ENCODE data around the gene ERBB4.
"Not testable (repeated sequence)": the region's sequence is repeated elsewhere in the genome, so short reads cannot be mapped to it uniquely, and the experiment has no call there.

ERBB4 gene

DNA sequence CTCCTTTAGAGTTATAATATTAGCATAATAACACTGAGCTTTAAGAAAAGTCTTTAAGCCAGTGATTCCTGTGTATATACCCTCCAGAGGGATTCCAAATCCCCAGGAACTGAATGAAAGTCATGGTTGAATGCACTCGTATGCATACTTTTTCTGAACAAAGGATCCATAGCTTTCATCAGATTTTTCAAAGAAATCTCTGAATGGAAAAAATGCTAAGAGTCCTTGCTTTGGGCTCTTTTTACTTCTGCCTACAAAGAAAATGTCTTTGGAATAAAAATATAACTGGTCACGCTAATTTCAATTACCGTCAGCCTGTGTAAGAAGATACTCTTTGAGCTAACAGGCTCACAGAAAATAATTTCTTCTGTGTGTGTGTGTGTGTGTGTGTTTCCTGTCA is 939.5 kb downstream of the ERBB4 start:
- no peaks in the 10 kb centered on the region for H4K20me1 ChIP-seq (ENCODE audit: insufficient read depth, low read length, poor library complexity, severe bottlenecking)
- no peaks in the 10 kb centered on the region for H3K27me3 ChIP-seq (ENCODE audit: insufficient read depth, low read length, poor library complexity, severe bottlenecking)
- no peak overlapping the region for H3K4me3 ChIP-seq (ENCODE audit: low read length, poor library complexity, severe bottlenecking)
- no peaks in the 10 kb centered on the region for H3K4me1 ChIP-seq (ENCODE audit: insufficient read depth, low read length, poor library complexity, severe bottlenecking)
- no peaks in the 10 kb centered on the region for H3K79me2 ChIP-seq (ENCODE audit: insufficient read depth, low read length)
- TF ChIP-seq EZH2phosphoT487 (IDR thresholded peaks at IDR 0.05; ENCODE audit: borderline replicate concordance) (no peak), CTCF (conservative IDR thresholded peaks at IDR 0.05; ENCODE audit: low read length) (no peak)
- H3F3A ChIP-seq (ENCODE audit: low read depth), result no peaks in the 10 kb centered on the region
- H3K9me3 ChIP-seq (ENCODE audit: insufficient read depth, low read depth, low read length), result no peaks in the 10 kb centered on the region
- H3K9ac ChIP-seq (ENCODE audit: low read depth, low read length, poor library complexity, severe bottlenecking), result no peak overlapping the region
- no peaks in the 10 kb centered on the region for H3K9me2 ChIP-seq (replicated peaks; ENCODE audit: low read depth, low read length)
- H3K4me2 ChIP-seq (ENCODE audit: low read depth, low read length, poor library complexity, severe bottlenecking), result no peak overlapping the region
- no peak overlapping the region for H2AFZ ChIP-seq (ENCODE audit: low read length)
- no peaks in the 10 kb centered on the region for H3K36me3 ChIP-seq (ENCODE audit: insufficient read depth, low read length)

DNA sequence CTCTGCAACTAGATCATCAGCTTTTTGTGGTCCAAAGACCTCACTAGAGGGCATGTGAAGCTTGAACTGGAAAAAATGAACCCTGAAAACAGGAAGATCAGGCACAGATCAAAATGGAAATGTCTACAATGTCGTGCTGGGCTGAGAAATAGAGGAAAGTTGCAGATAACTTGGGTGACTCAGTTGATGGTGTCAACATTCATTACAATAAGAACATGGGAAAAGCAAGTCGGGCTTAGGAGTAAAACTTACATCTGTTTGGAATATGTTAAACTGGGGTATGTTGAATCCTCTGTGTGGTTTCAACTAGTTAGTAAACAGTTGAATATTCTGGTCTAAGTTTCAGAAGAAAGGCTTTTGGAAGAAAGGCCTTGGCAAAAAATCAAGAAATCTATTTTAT is 940.4 kb downstream of the ERBB4 start:
- Histone ChIP-seq H3K4me1 (ENCODE audit: insufficient read depth, low read length, poor library complexity, severe bottlenecking) (no peaks in the 10 kb centered on the region), H3K27me3 (ENCODE audit: insufficient read depth, low read length, poor library complexity, severe bottlenecking) (no peaks in the 10 kb centered on the region), H3K36me3 (ENCODE audit: insufficient read depth, low read length) (no peaks in the 10 kb centered on the region), H3K9ac (ENCODE audit: low read depth, low read length, poor library complexity, severe bottlenecking) (no peak overlapping the region), H3K79me2 (ENCODE audit: insufficient read depth, low read length) (no peaks in the 10 kb centered on the region), H3F3A (ENCODE audit: low read depth) (no peaks in the 10 kb centered on the region), H3K9me2 (replicated peaks; ENCODE audit: low read depth, low read length) (no peaks in the 10 kb centered on the region), H3K4me3 (ENCODE audit: low read length, poor library complexity, severe bottlenecking) (no peak overlapping the region), H3K9me3 (ENCODE audit: insufficient read depth, low read depth, low read length) (no peaks in the 10 kb centered on the region), H2AFZ (ENCODE audit: low read length) (peak overlapping the region; percentile 50; the same call in 1 of the 2 replicates), H4K20me1 (ENCODE audit: insufficient read depth, low read length, poor library complexity, severe bottlenecking) (no peaks in the 10 kb centered on the region), H3K4me2 (ENCODE audit: low read depth, low read length, poor library complexity, severe bottlenecking) (no peak overlapping the region)
- no peak for TF ChIP-seq CTCF (conservative IDR thresholded peaks at IDR 0.05; ENCODE audit: low read length)
- no peak for TF ChIP-seq EZH2phosphoT487 (IDR thresholded peaks at IDR 0.05; ENCODE audit: borderline replicate concordance)

DNA sequence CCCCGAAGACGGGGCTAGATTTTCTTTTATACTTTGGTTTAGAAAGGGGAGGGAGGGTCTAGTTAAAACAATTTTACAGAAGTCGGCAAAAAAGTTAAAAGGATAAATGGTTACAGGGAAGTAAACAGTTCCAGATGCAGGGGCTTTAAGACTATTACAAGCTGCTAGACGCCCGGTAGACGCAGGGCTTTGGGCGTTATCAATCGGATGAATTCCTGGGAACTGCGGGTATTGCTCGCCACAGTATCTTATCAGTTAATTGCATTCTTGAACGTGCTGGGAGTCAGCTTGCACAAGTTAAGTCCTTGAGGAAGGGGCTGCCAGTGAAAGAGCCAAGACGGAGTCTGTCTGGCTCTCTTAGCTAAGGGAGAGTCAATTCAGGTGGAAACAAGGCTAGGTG is 946.6 kb downstream of the ERBB4 start:
- H3F3A ChIP-seq (ENCODE audit: low read depth); H3K9me2 ChIP-seq (replicated peaks; ENCODE audit: low read depth, low read length); H3K36me3 ChIP-seq (ENCODE audit: insufficient read depth, low read length); H3K27me3 ChIP-seq (ENCODE audit: insufficient read depth, low read length, poor library complexity, severe bottlenecking); H3K4me1 ChIP-seq (ENCODE audit: insufficient read depth, low read length, poor library complexity, severe bottlenecking); H4K20me1 ChIP-seq (ENCODE audit: insufficient read depth, low read length, poor library complexity, severe bottlenecking); H3K79me2 ChIP-seq (ENCODE audit: insufficient read depth, low read length); H3K9me3 ChIP-seq (ENCODE audit: insufficient read depth, low read depth, low read length); H3K9ac ChIP-seq (ENCODE audit: low read depth, low read length, poor library complexity, severe bottlenecking); H3K4me3 ChIP-seq (ENCODE audit: low read length, poor library complexity, severe bottlenecking); H3K4me2 ChIP-seq (ENCODE audit: low read depth, low read length, poor library complexity, severe bottlenecking); H2AFZ ChIP-seq (ENCODE audit: low read length): not testable (repeated sequence)

GRCh38 chr2:211591426-211591825 is 947.2 kb downstream of the ERBB4 start:
- TF ChIP-seq CTCF (conservative IDR thresholded peaks at IDR 0.05; ENCODE audit: low read length) (no peak), EZH2phosphoT487 (IDR thresholded peaks at IDR 0.05; ENCODE audit: borderline replicate concordance) (no peak)
- Histone ChIP-seq H3K36me3 (ENCODE audit: insufficient read depth, low read length) (no peaks in the 10 kb centered on the region), H3K4me2 (ENCODE audit: low read depth, low read length, poor library complexity, severe bottlenecking) (no peak overlapping the region), H3K9me2 (replicated peaks; ENCODE audit: low read depth, low read length) (no peaks in the 10 kb centered on the region), H3K79me2 (ENCODE audit: insufficient read depth, low read length) (no peaks in the 10 kb centered on the region), H3F3A (ENCODE audit: low read depth) (no peaks in the 10 kb centered on the region), H3K27me3 (ENCODE audit: insufficient read depth, low read length, poor library complexity, severe bottlenecking) (no peaks in the 10 kb centered on the region), H2AFZ (ENCODE audit: low read length) (no peak overlapping the region), H3K9ac (ENCODE audit: low read depth, low read length, poor library complexity, severe bottlenecking) (no peak overlapping the region), H4K20me1 (ENCODE audit: insufficient read depth, low read length, poor library complexity, severe bottlenecking) (no peaks in the 10 kb centered on the region), H3K4me3 (ENCODE audit: low read length, poor library complexity, severe bottlenecking) (no peak overlapping the region), H3K9me3 (ENCODE audit: insufficient read depth, low read depth, low read length) (no peaks in the 10 kb centered on the region), H3K4me1 (ENCODE audit: insufficient read depth, low read length, poor library complexity, severe bottlenecking) (no peaks in the 10 kb centered on the region)
